Spleen (tissue), 11 donors: ENCODE data around the gene TBC1D32. TPM values are rescaled to one million over a fixed set of nuclear protein-coding genes. Genes with fewer than 3 reads are reported as not detected.
"Not testable (repeated sequence)": the region's sequence is repeated elsewhere in the genome, so short reads cannot be mapped to it uniquely, and the experiment has no call there.

ENCODE experiments used
- DNase-seq: peaks from one replicate; pipeline ENCODE4 v3.0.0-alpha.2; 2020
- H3K27ac ChIP-seq, 8 donors: fragments of 200-600 bp; sonication (generic) in 7 of 8; 1 replicate in 4 of 8; 2 replicates in 4 of 8; pipeline versions ENCODE4 v1.5.0 to v1.8.0; 2016 to 2021; ENCODE audit warnings: inconsistent platforms in 4 of 8, mild to moderate bottlenecking in 4 of 8, moderate library complexity in 1 of 8
- H3K27me3 ChIP-seq, 7 donors: fragments of 200-600 bp; sonication (generic) in 6 of 7; replicated peaks in 1 of 7; 1 replicate in 4 of 7; 2 replicates in 3 of 7; pipeline versions ENCODE4 v1.5.0 to v1.8.0; 2016 to 2021; ENCODE audit warnings: inconsistent platforms in 3 of 7, mild to moderate bottlenecking in 1 of 7
- H3K36me3 ChIP-seq, 6 donors: fragments of 200-600 bp; sonication (generic) in 5 of 6; 1 replicate in 4 of 6; 2 replicates in 2 of 6; pipeline versions ENCODE4 v1.5.0 to v1.8.0; 2016 to 2021; ENCODE audit warnings: inconsistent platforms in 2 of 6
- H3K4me1 ChIP-seq, 6 donors: fragments of 200-600 bp; sonication (generic) in 5 of 6; 1 replicate in 3 of 6; 2 replicates in 3 of 6; pipeline versions ENCODE4 v1.5.0 to v1.8.0; 2016 to 2021; ENCODE audit warnings: inconsistent platforms in 3 of 6
- H3K4me3 ChIP-seq, 8 donors: fragments of 200-600 bp; sonication (generic) in 7 of 8; 1 replicate in 4 of 8; 2 replicates in 4 of 8; pipeline versions ENCODE4 v1.5.0 to v1.8.0; 2016 to 2021; ENCODE audit warnings: inconsistent platforms in 4 of 8, mild to moderate bottlenecking in 4 of 8, moderate library complexity in 2 of 8
- H3K9me3 ChIP-seq, 8 donors: fragments of 200-600 bp; sonication (generic) in 7 of 8; 1 replicate in 4 of 8; 2 replicates in 4 of 8; pipeline versions ENCODE4 v1.5.0 to v1.8.0; 2016 to 2021; ENCODE audit warnings: inconsistent platforms in 4 of 8
- CTCF ChIP-seq, 11 experiments: fragments of 200-600 bp in 7 of 11; fragments of 450-650 bp in 4 of 11; sonication (generic) in 4 of 11; IDR thresholded peaks in 8 of 11; conservative IDR thresholded peaks in 3 of 11; 1 replicate in 7 of 11; 2 replicates in 4 of 11; pipeline versions ENCODE4 v1.4.0 to v1.8.0; 2016 to 2021; ENCODE audit warnings: antibody characterized with exemption in 11 of 11, inconsistent platforms in 4 of 11, mild to moderate bottlenecking in 1 of 11
- POLR2A ChIP-seq, 3 donors: fragments of 450-650 bp; IDR thresholded peaks; one replicate each; pipeline ENCODE4 v1.5.1; 2017; ENCODE audit warnings: antibody characterized with exemption in 3 of 3, mild to moderate bottlenecking in 1 of 3
- POLR2AphosphoS5 ChIP-seq, 3 donors: sonication (generic); formaldehyde crosslinking; IDR thresholded peaks; one replicate each; pipeline ENCODE4 v1.5.1; 2017; ENCODE audit warnings: antibody characterized with exemption in 3 of 3
- WGBS, 5 donors: extraction: QIAGEN DNeasy Blood & Tissue Kit in 3 of 5; methylation state at CpG; one replicate each; pipeline versions ENCODE4 v1.1.5 to v1.1.7; 2013 to 2018; 5-methylcytosine and 5-hydroxymethylcytosine counted together
- intact Hi-C: fragments of 100-400 bp; cut with DNase I; formaldehyde crosslinking; loops from one replicate; pipeline ENCODE4 v1.15.0; 2023; ENCODE audit warnings: low total_unique reads
- polyA plus RNA-seq, 3 donors: library from polyadenylated mRNA; stranded (reverse); fragments of 200-250 nt; gene quantifications; one replicate each; pipeline ENCODE4 v1.2.1, GENCODE V29; 2013
- total RNA-seq, 7 donors: library from RNA; depleted of rRNA in 3 of 7; stranded (reverse); fragments of >200 nt in 3 of 7; fragmentation: NEBNext Ultra II Directional in 4 of 7; extraction: Animal tissue kit (Norgen Biotek cat#: 25700) in 4 of 7; gene quantifications; one replicate each; pipeline versions ENCODE4 v1.1.0 to v1.2.1, GENCODE V29; 2016 to 2021
- donor health status: healthy with polysubstance abuse.
- donor health status: DM: no; HTN: no; CAD: no; lungs with moderate emphysema.
- donor health status: DM: no; HTN: no; CAD: no.
- donor health status: Bipolar disorder and iron deficiency.
- donor health status: healthy.
- donor health status: DM: no; HTN: no; CAD: no.
- donor health status: DM: yes; HTN: yes; CAD: no.

TBC1D32 gene
- total and polyA plus RNA-seq, 10 donors, result 1.5 to 18.8 (median 12.6) TPM

GRCh38 chr6:121093928-121094327, 240.4 kb downstream of the TBC1D32 start:
- peaks cover 0 to 4% (median 0%) of the 10 kb centered on the region in 8 donors for H3K9me3 ChIP-seq
- intact Hi-C loops, result no loop called here

GRCh38 chr6:121090492-121090891, 243.8 kb downstream of the TBC1D32 start:
- intact Hi-C loops, result no loop called here
- Histone ChIP-seq H3K27me3 (no peaks in the 10 kb centered on the region), H3K4me3 (no peak overlapping the region), H3K4me1 (no peaks in the 10 kb centered on the region), H3K27ac (no peak overlapping the region), H3K36me3 (no peaks in the 10 kb centered on the region), H3K9me3 (no peaks in the 10 kb centered on the region)
- no peak for DNase-seq
- WGBS, 5 donors, result 77 to 94% (median 89%) methylated on average over 1 of the region's 1 CpG
- TF ChIP-seq CTCF (IDR thresholded peaks at IDR 0.05 in 8 of 11, conservative IDR thresholded peaks at IDR 0.05 in 3 of 11) (no peak), POLR2A (IDR thresholded peaks at IDR 0.05) (no peak), POLR2AphosphoS5 (IDR thresholded peaks at IDR 0.05) (no peak)

More at GRCh38 chr6:121093928-121094327, 240.4 kb downstream of the TBC1D32 start:
- Histone ChIP-seq H3K27me3 (no peaks in the 10 kb centered on the region), H3K4me3 (no peak overlapping the region), H3K27ac (no peak overlapping the region), H3K36me3 (no peaks in the 10 kb centered on the region), H3K4me1 (no peaks in the 10 kb centered on the region)
- TF ChIP-seq POLR2A (IDR thresholded peaks at IDR 0.05), result no peak
- no peak for TF ChIP-seq CTCF (IDR thresholded peaks at IDR 0.05 in 8 of 11, conservative IDR thresholded peaks at IDR 0.05 in 3 of 11)
- no peak for TF ChIP-seq POLR2AphosphoS5 (IDR thresholded peaks at IDR 0.05)
- no peak for DNase-seq

GRCh38 chr6:121086876-121087275, 247.4 kb downstream of the TBC1D32 start:
- no peaks in the 10 kb centered on the region for H3K27me3 ChIP-seq
- intact Hi-C loops, result no loop called here
- 84 to 90% (median 88%) methylated on average over 3 of the region's 3 CpGs for WGBS, 5 donors
- no peaks in the 10 kb centered on the region for H3K36me3 ChIP-seq
- no peaks in the 10 kb centered on the region for H3K9me3 ChIP-seq
- no peak overlapping the region for H3K4me3 ChIP-seq
- TF ChIP-seq POLR2AphosphoS5 (IDR thresholded peaks at IDR 0.05) (no peak), CTCF (IDR thresholded peaks at IDR 0.05 in 8 of 11, conservative IDR thresholded peaks at IDR 0.05 in 3 of 11) (no peak), POLR2A (IDR thresholded peaks at IDR 0.05) (no peak)
- H3K27ac ChIP-seq, result no peak overlapping the region
- no peaks in the 10 kb centered on the region for H3K4me1 ChIP-seq
- no peak for DNase-seq

- no peak for DNase-seq
- Histone ChIP-seq H3K36me3 (no peaks in the 10 kb centered on the region), H3K27me3 (no peaks in the 10 kb centered on the region), H3K9me3 (no peaks in the 10 kb centered on the region), H3K4me3 (no peak overlapping the region), H3K27ac (no peak overlapping the region), H3K4me1 (no peaks in the 10 kb centered on the region)
- TF ChIP-seq POLR2AphosphoS5 (IDR thresholded peaks at IDR 0.05) (no peak), CTCF (IDR thresholded peaks at IDR 0.05 in 8 of 11, conservative IDR thresholded peaks at IDR 0.05 in 3 of 11) (no peak), POLR2A (IDR thresholded peaks at IDR 0.05) (no peak)
- intact Hi-C loops, result no loop called here
- WGBS, 5 donors, result 85 to 93% (median 90%) methylated on average over 3 of the region's 3 CpGs
Measured at GRCh38 chr6:121076119-121076518, 258.2 kb downstream of the TBC1D32 start.

GRCh38 chr6:121068749-121069148, 265.5 kb downstream of the TBC1D32 start:
- H3K27me3 ChIP-seq, H3K4me1 ChIP-seq, H3K27ac ChIP-seq, DNase-seq, H3K36me3 ChIP-seq, intact Hi-C loops, H3K4me3 ChIP-seq: not testable (repeated sequence)
- WGBS, 5 donors, result 93 to 100% (median 95%) methylated on average over 1 of the region's 1 CpG; no CpG with 5 or more reads in 1 of the 5 donors
- peaks cover 0 to 41% (median 19%) of the 10 kb centered on the region in 8 donors for H3K9me3 ChIP-seq
